NCI-H2171 treated with DMSO at 0.1 percent for 48 hours (cell line): ENCODE measurements around the gene MAP3K19.
"Not testable (repeated sequence)": the region's sequence is repeated elsewhere in the genome, so short reads cannot be mapped to it uniquely, and the experiment has no call there.

Experiments
- DNase-seq: peaks from one replicate; lab custom pipeline; 2025; lab: John Stamatoyannopoulos, UW

The MAP3K19 gene

DNA sequence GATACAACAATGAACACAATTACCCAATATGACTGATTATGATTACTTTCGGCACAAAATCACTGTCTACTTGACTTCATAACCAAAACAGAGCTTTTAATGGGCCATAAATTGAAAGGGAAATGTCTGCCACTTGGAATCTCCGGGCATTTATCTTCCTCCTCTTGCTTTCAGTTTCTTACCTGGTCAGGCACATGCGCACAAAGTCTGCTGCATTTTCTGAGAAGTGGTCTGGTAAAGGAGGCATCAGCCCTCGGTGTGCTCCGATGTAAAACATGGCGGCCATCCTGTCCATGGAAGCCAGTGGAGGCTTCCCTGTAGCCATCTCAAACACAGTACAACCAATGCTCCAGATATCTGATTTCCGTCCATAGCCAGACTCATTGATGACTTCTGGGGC lies 66.6 kb downstream of the MAP3K19 start:
- no peak for DNase-seq

DNA sequence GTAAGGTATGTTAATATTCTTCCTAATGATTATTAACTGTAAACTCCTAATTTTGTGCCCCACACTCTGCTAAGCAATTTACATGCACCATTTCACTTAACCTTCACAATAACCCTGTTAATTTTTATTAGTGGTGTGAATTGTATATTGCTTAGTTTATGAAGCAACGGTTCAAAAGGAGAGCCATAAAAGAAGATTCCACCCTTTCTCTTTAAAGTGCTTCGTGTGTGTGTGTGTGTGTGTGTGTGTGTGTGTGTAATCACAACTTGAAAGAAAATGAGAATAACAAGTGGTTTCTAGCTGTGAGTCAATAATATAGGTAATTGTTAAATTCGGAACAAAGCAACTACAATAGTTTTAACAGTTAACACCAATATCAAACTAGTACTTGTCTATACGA lies 68.0 kb downstream of the MAP3K19 start:
- no peak for DNase-seq

DNA sequence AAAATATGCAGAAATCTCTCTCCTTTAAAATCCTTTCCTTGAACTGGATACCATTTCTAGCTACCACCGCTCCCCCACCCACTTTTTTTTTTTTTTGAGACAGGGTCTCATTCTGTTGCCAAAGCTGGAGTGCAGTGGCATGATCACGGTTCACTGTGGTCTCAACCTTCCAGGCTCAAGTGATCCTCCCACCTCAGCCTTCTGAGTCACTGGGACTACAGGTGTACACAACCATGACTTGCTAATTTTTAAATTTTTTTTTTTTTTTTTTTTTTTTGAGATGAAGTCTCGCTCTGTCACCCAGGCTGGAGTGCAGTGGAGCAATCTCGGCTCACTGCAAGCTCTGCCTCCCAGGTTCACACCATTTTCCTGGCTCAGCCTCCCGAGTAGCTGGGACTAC lies 70.1 kb downstream of the MAP3K19 start:
- not testable (repeated sequence) for DNase-seq

DNA sequence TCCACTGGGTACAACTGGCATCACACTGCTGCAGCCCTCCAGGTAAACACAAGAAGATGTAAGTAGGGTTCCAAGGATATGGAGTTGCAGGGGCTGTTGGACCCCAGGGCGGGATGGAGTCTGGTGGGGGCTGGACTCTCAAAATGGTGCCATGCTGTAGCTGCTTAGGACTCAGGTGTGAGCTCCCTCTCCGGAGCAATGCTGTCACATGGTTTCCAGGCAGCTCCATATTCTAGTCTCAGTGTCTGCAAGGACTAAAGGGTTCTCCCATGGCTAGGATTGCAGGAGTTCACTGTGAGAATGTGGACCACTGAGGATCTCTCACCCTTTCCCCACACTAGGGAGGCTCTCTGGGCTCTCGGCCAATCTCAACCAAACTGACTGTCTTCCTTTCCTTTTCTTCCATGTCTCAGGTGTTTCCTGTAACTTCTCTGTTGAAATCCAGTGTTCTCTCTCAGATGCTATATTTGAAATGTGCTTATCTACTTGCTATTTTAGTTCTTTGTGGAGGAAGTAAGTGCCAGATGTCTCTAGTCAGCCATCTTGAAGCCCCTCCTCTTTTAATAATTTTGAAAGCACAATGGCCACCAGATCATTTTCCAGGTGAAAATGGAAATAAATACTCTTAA lies 71.1 kb downstream of the MAP3K19 start:
- no peak for DNase-seq

DNA sequence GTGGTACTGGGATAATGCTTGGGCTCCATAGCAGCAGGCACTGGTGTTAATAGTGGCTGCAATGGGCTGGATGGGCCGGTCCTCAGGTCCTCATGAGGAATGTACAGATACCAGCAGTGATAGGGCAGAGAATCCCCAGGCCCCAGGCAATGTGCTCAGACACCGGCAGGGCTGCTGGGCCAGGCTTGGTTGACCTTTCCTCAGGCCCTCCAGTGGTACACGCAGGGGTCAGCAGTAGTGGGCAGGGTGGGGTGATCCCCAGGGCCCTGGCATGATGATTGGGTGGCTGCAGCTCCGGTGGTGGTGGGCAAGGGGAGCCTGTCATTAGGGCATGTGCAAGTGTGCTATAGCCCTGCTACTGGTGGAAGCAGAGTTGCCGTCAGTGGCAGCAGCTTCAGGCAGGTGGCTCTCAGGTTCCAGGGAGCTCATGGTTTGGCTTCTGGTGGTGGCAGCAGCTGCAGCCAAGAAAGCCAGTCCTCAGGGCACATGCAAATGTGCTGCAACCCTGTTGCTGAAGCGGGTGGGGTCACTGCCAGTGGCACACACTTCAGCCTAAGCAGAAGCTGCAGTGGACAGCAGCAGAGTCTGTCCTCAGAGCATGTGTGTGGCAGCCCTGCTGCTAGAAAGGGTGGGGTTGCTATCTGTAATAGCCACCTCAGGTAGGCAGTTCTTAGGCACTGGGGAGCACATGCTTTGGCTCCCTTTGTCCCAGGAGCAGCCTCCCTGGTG lies 71.8 kb downstream of the MAP3K19 start:
- no peak for DNase-seq

DNA sequence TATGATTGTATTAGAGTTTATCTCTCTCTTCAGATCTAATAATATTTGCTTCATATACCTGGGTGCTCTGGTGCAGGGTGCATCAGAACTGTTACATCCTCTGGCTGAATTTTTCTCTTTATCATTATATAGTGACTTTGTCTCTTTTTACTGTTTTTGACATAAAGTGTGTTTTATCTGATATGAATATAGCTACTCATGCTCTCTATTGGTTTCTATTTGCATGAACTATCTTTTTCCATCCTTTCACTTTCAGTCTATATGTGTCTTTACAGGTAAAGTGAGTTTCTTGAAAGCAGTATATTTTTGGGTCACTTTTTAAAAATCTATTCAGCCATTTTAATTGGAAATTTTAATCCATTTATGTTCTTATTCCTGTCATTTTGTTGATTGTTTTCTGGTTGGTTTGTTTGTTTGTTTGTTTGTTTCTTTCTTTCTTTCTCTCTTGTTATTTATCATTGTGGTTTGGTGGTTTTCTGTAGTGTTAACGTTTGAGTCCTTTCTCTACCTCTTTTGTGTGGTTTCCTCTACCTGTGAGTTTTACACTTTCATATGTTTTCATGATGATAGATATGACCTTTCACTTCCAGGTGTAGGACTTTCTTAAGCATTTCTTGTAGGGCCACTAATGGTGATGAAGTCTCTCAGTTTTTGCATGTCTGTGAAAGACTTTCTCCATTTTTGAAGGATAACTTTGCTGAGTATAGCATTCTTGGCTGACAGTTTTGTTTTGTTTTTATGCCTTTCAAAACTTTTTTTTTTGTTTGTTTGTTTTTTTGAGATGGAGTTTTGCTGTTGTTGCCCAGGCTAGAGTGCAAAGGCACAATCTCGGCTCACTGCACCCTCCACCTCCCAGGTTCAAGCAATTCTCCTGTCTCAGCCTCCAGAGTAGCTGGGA lies 73.8 kb downstream of the MAP3K19 start:
- no peak for DNase-seq

DNA sequence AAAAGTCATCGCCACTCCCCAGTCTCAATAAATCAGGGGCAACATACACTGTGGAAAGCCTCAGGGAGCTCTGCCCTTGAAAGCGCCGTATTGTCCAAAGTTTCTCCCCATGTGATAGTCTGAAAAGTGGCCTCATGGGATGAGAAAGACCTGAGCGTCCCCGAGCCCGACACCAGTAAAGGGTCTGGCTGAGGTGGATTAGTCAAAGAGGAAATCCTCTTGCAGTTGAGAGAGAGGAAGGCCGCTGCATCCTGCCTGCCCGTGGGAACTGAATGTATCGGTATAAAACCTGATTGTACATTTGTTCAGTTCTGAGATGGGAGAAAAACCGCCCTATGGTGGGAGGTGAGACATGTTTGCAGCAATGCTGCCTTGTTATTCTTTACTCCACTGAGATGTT lies 80.1 kb downstream of the MAP3K19 start:
- DNase-seq: not testable (repeated sequence)

DNA sequence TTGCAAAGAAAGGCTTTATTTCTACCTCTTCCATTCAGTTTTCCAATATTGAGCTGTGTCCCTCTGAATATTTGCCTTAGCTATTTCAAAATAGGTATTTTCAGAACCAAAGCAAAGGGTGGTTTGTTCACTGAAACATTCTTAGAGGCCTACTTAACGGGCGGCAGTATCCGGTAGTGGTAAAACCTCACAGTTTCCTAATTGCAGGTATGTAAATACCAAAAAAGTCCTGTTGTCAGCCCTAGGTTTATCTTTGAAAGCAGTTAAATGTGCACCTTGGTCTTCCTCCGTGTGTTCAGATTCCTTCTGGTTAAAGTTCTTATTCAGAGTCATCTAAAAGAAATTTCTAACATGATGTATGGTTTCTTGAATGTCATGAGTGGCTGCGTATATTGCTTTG lies 89.8 kb downstream of the MAP3K19 start:
- no peak for DNase-seq

DNA sequence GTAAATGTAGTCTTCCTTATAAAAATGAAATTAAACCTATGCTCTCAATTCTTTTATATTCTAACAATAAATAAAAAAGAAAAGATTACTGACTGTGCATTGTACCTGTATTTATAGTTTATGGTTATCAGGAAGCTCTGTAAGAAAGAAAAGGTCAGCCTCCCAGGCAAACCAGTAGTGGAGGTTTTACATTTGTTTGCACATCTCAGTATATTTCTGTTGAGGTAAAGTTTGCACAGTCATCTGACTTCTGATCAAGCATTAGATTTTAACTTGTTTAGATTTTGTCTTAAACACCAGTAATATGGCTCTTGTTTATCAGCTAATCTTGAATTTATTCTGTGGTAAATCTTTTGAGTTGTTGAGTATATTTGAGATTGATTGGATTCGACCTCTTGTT lies 91.5 kb downstream of the MAP3K19 start:
- DNase-seq: no peak

DNA sequence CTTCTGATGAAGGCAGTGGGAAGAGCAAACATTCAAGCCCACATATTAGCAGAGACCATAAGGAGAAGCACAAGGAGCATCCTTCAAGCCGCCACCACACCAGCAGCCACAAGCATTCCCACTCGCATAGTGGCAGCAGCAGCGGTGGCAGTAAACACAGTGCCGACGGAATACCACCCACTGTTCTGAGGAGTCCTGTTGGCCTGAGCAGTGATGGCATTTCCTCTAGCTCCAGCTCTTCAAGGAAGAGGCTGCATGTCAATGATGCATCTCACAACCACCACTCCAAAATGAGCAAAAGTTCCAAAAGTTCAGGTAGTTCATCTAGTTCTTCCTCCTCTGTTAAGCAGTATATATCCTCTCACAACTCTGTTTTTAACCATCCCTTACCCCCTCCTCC lies 93.2 kb downstream of the MAP3K19 start:
- DNase-seq: no peak

DNA sequence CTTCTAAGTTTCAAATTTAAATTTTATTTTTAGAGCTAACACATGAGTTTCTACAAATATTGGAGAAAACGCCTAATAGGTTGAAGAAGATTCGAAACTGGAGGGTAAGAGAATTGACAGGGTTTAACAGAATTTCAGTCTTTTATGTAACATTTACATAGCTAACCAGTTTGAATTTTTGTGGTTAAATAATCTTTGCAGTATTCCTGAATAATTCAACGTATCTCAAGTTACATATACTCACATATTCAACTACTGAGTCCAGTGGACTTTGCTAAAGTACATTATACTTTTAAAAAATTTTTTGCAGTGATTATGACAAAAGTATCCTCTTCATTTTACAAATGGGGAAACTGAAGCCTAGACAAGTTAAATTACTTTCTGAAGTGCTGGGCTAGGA lies 94.6 kb downstream of the MAP3K19 start:
- no peak for DNase-seq

DNA sequence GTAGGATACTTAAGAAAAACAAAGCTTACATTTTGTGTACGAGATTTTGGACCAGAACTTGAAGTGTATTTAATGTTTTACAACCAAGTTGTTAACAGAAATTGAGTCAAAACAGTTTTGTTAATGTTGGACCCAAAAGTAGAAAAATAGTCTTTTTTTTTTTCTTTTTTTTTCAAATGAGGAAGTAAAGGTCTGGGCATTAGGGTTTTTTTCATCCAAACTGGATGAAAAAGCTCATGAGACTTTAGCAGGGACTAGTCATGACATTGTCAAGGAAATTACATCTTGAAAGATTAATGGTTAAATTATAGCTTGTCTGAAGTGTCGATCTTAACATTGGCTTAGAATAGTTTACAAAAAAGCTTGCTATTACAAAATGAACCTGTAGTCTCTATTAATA lies 96.4 kb downstream of the MAP3K19 start:
- no peak for DNase-seq

DNA sequence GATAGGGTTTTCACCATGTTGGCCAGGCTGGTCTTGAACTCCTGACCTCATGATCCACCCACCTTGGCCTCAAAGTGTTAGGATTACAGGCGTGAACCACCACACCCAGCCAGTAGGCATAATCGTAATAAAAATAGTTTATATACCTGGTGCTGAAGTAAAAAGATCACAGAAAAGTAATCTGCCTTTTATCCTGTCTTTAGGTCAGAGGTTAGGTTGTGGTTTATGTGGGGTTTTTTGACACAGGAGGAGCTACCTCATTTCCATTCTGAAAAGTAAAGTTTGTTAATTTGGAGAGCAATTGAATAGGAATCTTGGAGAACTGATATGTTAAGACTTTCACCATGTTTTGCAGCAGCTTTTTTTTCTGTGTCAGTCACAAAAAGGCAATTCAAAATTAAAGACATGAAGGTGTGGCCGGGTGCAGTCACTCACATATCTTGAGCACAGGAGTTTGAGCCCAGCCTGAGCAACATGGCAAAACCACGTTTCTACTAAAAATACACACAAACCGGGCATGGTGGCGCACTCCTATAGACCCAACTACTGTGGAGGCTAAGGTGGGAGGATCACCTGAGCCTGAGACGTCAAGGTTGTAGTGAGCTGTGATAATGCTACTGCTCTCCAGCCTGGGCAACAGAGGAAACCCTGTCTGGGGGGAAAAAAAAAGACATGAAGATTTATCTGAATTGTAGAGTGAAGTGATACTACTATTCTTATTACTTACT lies 97.1 kb downstream of the MAP3K19 start:
- DNase-seq: no peak

DNA sequence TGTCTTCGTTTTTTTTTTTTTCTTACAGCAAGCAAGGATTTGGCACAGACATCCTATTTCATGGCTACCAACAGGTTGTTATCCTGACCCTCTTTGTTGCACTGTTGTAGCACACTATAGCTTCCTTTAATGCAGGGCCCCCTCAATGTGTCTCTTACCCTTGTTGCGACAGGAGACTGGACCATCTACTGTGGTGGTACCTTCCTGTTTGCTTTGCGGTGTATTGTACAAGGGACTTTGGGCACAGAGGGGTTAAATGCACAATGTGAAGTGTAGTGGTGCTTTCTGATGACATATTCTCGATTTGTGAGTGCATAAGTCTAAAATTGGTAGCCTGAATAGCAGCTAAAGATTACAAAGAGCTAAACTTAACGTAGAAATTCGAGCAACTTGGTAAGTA lies 101.2 kb downstream of the MAP3K19 start:
- no peak for DNase-seq

DNA sequence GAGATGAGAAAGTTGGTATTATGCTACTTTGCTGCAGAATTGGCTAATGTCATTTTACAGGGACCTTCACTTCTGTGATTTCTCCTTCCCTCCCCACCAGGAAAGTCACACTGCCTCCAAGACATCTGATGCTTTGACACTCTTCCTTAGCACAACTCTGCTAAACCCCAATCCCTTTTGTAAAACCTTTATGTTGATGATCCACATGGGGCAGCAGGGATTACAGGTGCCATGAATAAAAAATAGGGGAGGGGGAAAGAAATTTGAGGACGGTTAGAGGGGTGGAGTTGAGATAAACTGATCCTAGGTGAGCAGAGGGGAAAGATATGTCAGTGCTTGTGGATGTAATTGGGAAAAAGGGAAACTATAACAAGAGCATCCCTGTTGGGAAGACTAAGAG lies 102.3 kb downstream of the MAP3K19 start:
- DNase-seq: no peak

DNA sequence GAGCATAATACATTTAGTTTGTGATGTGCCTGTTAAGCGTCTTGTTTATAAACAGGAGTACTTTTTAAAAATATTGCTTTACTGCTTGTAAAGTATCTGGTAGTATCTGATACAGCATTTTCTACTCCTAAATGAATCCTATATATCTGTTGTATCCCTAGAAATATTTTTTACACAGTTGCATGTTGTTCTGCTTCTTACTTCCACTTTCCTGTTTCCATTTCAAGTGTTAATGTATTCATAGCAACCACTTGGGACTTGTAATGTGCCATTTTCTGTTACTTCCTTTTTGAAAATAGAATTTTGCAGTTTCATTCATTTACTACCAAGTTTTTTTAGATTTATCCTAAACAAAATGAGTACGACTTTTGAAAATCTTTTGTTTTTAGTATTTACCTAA lies 103.7 kb downstream of the MAP3K19 start:
- no peak for DNase-seq

DNA sequence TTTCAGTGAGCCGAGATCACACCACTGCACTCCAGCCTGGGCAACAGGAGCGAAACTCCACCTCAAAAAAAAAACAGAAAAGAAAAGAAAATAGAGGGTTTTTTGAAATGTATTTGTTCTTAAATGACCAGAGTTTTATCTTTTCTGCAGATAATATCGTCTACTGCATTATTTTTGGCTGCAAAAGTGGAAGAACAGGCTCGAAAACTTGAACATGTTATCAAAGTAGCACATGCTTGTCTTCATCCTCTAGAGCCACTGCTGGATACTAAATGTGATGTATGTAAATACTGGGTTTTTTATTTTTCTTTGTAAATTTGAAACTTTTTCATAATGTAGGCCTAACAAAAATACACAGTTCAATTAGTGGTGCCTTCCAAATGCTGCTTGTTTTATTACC lies 110.6 kb downstream of the MAP3K19 start:
- DNase-seq: no peak

DNA sequence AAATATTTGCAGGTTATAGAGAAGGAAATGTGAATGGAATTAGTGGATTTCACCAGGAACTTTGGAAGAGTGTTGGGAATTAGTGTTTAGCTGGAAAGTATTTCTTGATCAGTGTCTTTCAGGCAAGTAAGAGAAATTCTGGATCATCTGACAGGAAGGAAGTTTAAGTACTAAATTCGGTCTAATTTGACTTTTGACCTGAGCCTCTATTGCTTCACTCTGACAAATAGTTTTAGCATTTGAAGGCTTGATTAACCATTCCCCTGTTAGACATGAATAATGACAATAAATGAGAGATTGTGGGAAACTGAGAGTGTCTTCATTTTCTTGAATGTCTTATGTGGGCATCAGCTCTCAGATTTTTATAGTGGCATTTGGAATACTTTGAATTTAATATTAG lies 112.6 kb downstream of the MAP3K19 start:
- no peak for DNase-seq

DNA sequence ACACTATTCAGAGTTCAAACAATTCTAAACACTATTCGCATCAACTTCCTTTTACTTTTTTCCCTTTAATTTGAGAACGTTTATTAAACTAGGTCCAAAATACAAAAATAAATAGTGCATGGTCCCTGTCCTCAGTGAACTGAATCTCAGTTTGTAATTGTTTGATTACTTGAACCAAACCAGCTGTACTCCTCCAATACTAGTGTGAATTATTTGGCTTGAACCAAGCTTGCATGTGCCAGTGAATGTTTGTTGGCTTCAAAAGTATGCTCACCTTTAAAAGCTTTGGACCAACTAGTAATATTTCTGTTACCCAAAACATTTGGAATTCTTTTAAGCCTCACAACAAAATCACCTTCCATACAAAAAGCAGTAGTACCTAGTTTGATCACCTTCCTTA lies 113.1 kb downstream of the MAP3K19 start:
- DNase-seq: no peak

DNA sequence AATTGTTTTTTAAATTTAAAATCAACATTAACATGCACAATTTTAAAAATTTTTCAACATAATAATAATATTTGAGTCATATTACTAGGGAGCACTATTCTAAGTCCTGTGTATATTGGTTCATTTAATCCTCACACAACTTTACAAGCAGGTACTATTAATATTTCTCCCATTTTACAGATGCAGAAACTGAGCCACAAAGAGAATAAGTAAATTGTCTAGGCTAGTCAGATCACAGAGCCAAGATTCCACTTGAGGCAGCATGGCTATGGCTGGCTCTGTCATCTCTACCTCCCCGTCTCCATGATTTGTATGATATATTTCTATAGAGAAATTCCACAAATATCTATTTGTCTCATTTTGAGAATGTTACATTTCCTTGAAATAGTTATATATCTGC lies 113.5 kb downstream of the MAP3K19 start:
- no peak for DNase-seq

DNA sequence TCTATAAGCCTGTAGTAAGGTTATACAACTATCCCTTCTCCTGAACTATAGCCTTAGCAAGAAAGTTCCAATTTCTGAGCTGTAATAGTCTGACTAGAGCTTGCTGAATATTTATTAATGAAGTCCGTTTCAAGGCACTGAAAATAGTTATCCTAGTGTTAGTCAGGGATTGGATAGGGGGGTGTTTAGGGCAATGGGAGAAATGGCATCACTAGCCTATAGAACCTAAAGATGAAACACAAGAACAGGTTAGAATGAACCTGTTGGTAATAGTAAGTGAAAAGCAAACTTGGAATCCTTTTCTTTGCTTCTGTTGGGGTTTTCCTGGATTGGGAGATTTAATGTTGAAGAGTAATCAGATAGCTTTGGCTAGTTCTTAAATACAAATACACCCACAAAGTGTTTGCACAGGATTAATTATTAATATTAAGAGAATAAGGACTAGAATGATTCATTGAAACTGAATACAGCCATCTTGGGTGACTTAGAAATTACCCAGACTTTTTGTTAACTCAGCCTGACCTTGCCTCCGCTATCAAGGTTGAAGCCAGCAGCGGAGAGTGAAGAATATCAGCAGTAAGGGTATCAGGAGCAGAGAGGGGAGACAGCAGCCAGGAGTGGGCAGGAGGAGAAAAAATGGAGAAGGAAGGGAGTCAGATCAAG lies 114.3 kb downstream of the MAP3K19 start:
- DNase-seq: no peak

DNA sequence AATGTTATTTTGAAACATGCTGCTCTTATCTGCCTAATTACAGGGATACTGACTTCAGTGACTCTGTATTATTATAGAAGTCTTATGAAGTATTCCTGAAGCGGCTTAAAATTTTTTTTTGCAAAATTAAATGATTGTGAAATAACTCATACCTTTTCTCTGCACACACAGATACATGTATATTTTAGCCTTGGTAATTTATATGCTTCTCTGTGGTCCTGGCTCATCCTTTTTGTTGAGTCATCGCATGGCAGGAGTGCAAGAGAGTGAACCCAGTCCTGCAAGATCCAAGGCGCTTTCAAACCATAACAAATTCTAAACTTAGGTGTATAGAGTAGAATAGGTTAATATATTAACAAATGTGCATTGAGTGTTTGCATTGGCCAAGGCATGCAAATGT lies 120.1 kb downstream of the MAP3K19 start:
- no peak for DNase-seq
